Middle frontal gyrus (tissue), 1 donor: ENCODE data around the gene RBMS1.

ENCODE experiments used
- DNase-seq: peaks from one replicate; pipeline ENCODE4 v3.0.0-alpha.2; 2015; ENCODE audit warnings: low spot score; ENCODE audit errors: extremely low spot score

The RBMS1 gene

GRCh38 chr2:160363961-160364360 lies 129.6 kb downstream of the RBMS1 start:
- DNase-seq: no peak

GRCh38 chr2:160363055-160363454 lies 130.6 kb downstream of the RBMS1 start:
- no peak for DNase-seq

GRCh38 chr2:160362541-160362940 lies 131.1 kb downstream of the RBMS1 start:
- DNase-seq: no peak

- DNase-seq: no peak
Measured at GRCh38 chr2:160362018-160362417, 131.6 kb downstream of the RBMS1 start.

GRCh38 chr2:160360089-160360757 lies 133.4 kb downstream of the RBMS1 start:
- DNase-seq: no peak

GRCh38 chr2:160358046-160358445 lies 135.6 kb downstream of the RBMS1 start:
- no peak for DNase-seq

GRCh38 chr2:160356485-160356884 lies 137.1 kb downstream of the RBMS1 start:
- no peak for DNase-seq

GRCh38 chr2:160355080-160355479 lies 138.5 kb downstream of the RBMS1 start:
- no peak for DNase-seq

GRCh38 chr2:160354677-160355076 lies 138.9 kb downstream of the RBMS1 start:
- no peak for DNase-seq

GRCh38 chr2:160353813-160354212 lies 139.8 kb downstream of the RBMS1 start:
- DNase-seq: no peak

GRCh38 chr2:160353166-160353565 lies 140.4 kb downstream of the RBMS1 start:
- no peak for DNase-seq

GRCh38 chr2:160352500-160352899 lies 141.1 kb downstream of the RBMS1 start:
- no peak for DNase-seq

- no peak for DNase-seq
Measured at GRCh38 chr2:160351956-160352355, 141.7 kb downstream of the RBMS1 start.

- DNase-seq: no peak
Measured at GRCh38 chr2:160349306-160349705, 144.3 kb downstream of the RBMS1 start.

- DNase-seq: no peak
Measured at GRCh38 chr2:160347269-160347863, 146.2 kb downstream of the RBMS1 start.

- no peak for DNase-seq
Measured at GRCh38 chr2:160345071-160345764, 148.4 kb downstream of the RBMS1 start.

GRCh38 chr2:160343404-160343803 lies 150.2 kb downstream of the RBMS1 start:
- no peak for DNase-seq

- no peak for DNase-seq
Measured at GRCh38 chr2:160339726-160340125, 153.9 kb downstream of the RBMS1 start.

GRCh38 chr2:160338901-160339685 lies 154.5 kb downstream of the RBMS1 start:
- no peak for DNase-seq

- DNase-seq: no peak
Measured at GRCh38 chr2:160337728-160338127, 155.9 kb downstream of the RBMS1 start.

GRCh38 chr2:160336635-160337034 lies 157.0 kb downstream of the RBMS1 start:
- no peak for DNase-seq

- DNase-seq: no peak
Measured at GRCh38 chr2:160336105-160336504, 157.5 kb downstream of the RBMS1 start.
